IMR-90 (cell line): ENCODE results near the gene SLC16A9. TPM values are rescaled to one million over a fixed set of nuclear protein-coding genes. Genes with fewer than 3 reads are reported as not detected.

Experiments used
- ATAC-seq: fragments of 200-7000 bp; cut with Tn5 transposase; 2 replicates; pipeline ENCODE4 v1.9.1; 2020; ENCODE audit warnings: low read depth, mild to moderate bottlenecking, moderate library complexity
- BruUV-seq: library from RNA; stranded (reverse); fragments of 400-500 nt; replicated peaks from 2 replicates; lab custom pipeline; 2021; lab: Mats Ljungman, UMichigan
- CTCF ChIA-PET: fragments of 300-600 bp; formaldehyde crosslinking; extraction: SDS; loops from one replicate; lab custom pipeline; 2021; ENCODE audit warnings: antibody characterized with exemption; lab: Yijun Ruan, JAX
- POLR2A ChIA-PET: fragments of 300-600 bp; sonication (Branson Sonifier 250); formaldehyde crosslinking; loops from one replicate; lab custom pipeline; 2022; ENCODE audit warnings: antibody characterized with exemption; ENCODE audit not compliant: unreplicated experiment; lab: Charles Lee
- DNase-seq: peaks from one replicate; pipeline ENCODE4 v3.0.0; 2013
- H2AFZ ChIP-seq: replicated peaks from 2 replicates; pipeline ENCODE3; 2013; ENCODE audit warnings: low read length, mild to moderate bottlenecking; ENCODE audit not compliant: poor library complexity
- H2AK5ac ChIP-seq: 2 replicates; pipeline ENCODE4 v1.6.1; 2013; ENCODE audit warnings: low read depth, low read length, inconsistent platforms
- H2AK9ac ChIP-seq: replicated peaks from 2 replicates; pipeline ENCODE3; 2013; ENCODE audit warnings: mild to moderate bottlenecking, low read depth, low read length, moderate library complexity; ENCODE audit not compliant: poor library complexity
- H2BK120ac ChIP-seq: 2 replicates; pipeline ENCODE4 v1.6.1; 2013; ENCODE audit warnings: low read depth, low read length, inconsistent platforms
- H2BK15ac ChIP-seq: 3 replicates; pipeline ENCODE4 v1.6.1; 2013; ENCODE audit warnings: low read depth, low read length, inconsistent platforms
- H2BK20ac ChIP-seq: 2 replicates; pipeline ENCODE4 v1.6.1; 2013; ENCODE audit warnings: low read depth, mild to moderate bottlenecking, inconsistent platforms, low read length, moderate library complexity
- H2BK5ac ChIP-seq: 2 replicates; pipeline ENCODE4 v1.6.1; 2013; ENCODE audit warnings: mild to moderate bottlenecking, low read depth, low read length, inconsistent platforms; ENCODE audit not compliant: poor library complexity, severe bottlenecking
- H3K14ac ChIP-seq: replicated peaks from 2 replicates; pipeline ENCODE4 v1.6.1; 2013; ENCODE audit warnings: low read depth, low read length, inconsistent platforms
- H3K18ac ChIP-seq: 2 replicates; pipeline ENCODE4 v1.6.1; 2013; ENCODE audit warnings: low read depth, low read length, control low read depth
- H3K23ac ChIP-seq: 2 replicates; pipeline ENCODE4 v1.6.1; 2013; ENCODE audit warnings: low read depth, low read length, inconsistent platforms
- H3K27ac ChIP-seq: 2 replicates; pipeline ENCODE4 v1.5.1; 2013; ENCODE audit warnings: mild to moderate bottlenecking, control low read depth, low read length; ENCODE audit not compliant: insufficient read depth
- H3K27me3 ChIP-seq: 2 replicates; pipeline ENCODE4 v1.6.1; 2013; ENCODE audit warnings: low read length; ENCODE audit not compliant: control insufficient read depth, insufficient read depth
- H3K36me3 ChIP-seq: 2 replicates; pipeline ENCODE4 v1.6.1; 2013; ENCODE audit warnings: low read length, mixed read lengths; ENCODE audit not compliant: control insufficient read depth, insufficient read depth
- H3K4ac ChIP-seq: 2 replicates; pipeline ENCODE4 v1.6.1; 2013; ENCODE audit warnings: low read depth, low read length, inconsistent platforms
- H3K4me1 ChIP-seq: 2 replicates; pipeline ENCODE4 v1.6.1; 2013; ENCODE audit warnings: low read length, mixed read lengths; ENCODE audit not compliant: control insufficient read depth, insufficient read depth
- H3K4me2 ChIP-seq: 2 replicates; pipeline ENCODE4 v1.6.1; 2013; ENCODE audit warnings: low read depth, mild to moderate bottlenecking, control low read depth, low read length, moderate library complexity
- H3K4me3 ChIP-seq: 2 replicates; pipeline ENCODE4 v1.5.1; 2013; ENCODE audit warnings: low read depth, mild to moderate bottlenecking, control low read depth, low read length, moderate library complexity; ENCODE audit not compliant: insufficient read depth
- H3K56ac ChIP-seq: 2 replicates; pipeline ENCODE4 v1.6.1; 2013; ENCODE audit warnings: low read length, inconsistent platforms; ENCODE audit not compliant: insufficient read depth; ENCODE audit errors: extremely low read depth
- H3K79me1 ChIP-seq, 2 experiments: 2 replicates each; pipeline ENCODE4 v1.6.1; 2013; ENCODE audit warnings: low read length in 2 of 2, inconsistent platforms in 1 of 2, low read depth in 1 of 2
- H3K9ac ChIP-seq: 2 replicates; pipeline ENCODE4 v1.6.1; 2013; ENCODE audit warnings: low read depth, low read length, control low read depth
- H3K9me1 ChIP-seq: 2 replicates; pipeline ENCODE4 v1.6.1; 2013; ENCODE audit warnings: low read length, inconsistent platforms; ENCODE audit not compliant: insufficient read depth
- H3K9me3 ChIP-seq: 2 replicates; pipeline ENCODE4 v1.6.1; 2013; ENCODE audit warnings: low read length; ENCODE audit not compliant: control insufficient read depth, insufficient read depth
- H4K20me1 ChIP-seq: 2 replicates; pipeline ENCODE4 v1.6.1; 2013; ENCODE audit warnings: low read length, inconsistent platforms; ENCODE audit not compliant: insufficient read depth
- H4K5ac ChIP-seq: 2 replicates; pipeline ENCODE4 v1.6.1; 2013; ENCODE audit warnings: mild to moderate bottlenecking, low read depth, low read length, control low read depth
- H4K8ac ChIP-seq, 2 experiments: 2 replicates each; pipeline ENCODE4 v1.6.1; 2013; ENCODE audit warnings: low read depth in 2 of 2, low read length in 2 of 2, control low read depth in 1 of 2, inconsistent platforms in 1 of 2
- H4K91ac ChIP-seq: 2 replicates; pipeline ENCODE4 v1.6.1; 2013; ENCODE audit warnings: low read depth, low read length, inconsistent platforms; ENCODE audit not compliant: insufficient read depth
- BHLHE40 ChIP-seq: fragments of 150-350 bp; IDR thresholded peaks from 2 replicates; pipeline ENCODE4 v1.6.1; 2016; ENCODE audit warnings: mild to moderate bottlenecking, low read depth, low read length
- MAFK ChIP-seq: IDR thresholded peaks from 2 replicates; pipeline ENCODE4 v1.6.1; 2012; ENCODE audit warnings: low read depth, low read length, improper control_type of control experiment
- MAZ ChIP-seq: IDR thresholded peaks from 2 replicates; pipeline ENCODE4 v1.6.1; 2012; ENCODE audit warnings: low read depth, mild to moderate bottlenecking, low read length, improper control_type of control experiment, moderate library complexity, borderline replicate concordance
- RCOR1 ChIP-seq: IDR thresholded peaks from 2 replicates; pipeline ENCODE4 v1.6.1; 2012; ENCODE audit warnings: mild to moderate bottlenecking, low read length, improper control_type of control experiment; ENCODE audit not compliant: insufficient replicate concordance
- WGBS, 2 experiments: methylation state at CpG; one replicate each; pipeline versions ENCODE4 v1.1.5 to v1.1.7; 2013; ENCODE audit warnings: missing lambda C conversion rate in 2 of 2; ENCODE audit not compliant: insufficient read length in 1 of 2; ENCODE audit errors: extremely low coverage in 2 of 2; 5-methylcytosine and 5-hydroxymethylcytosine counted together
- dilution Hi-C: fragments of 300-500 bp; cut with HindIII; formaldehyde crosslinking; loops from one replicate; pipeline ENCODE4 v1.14.3; 2018; ENCODE audit warnings: low sequenced_read_pairs; ENCODE audit not compliant: unreplicated experiment
- in situ Hi-C: fragments of 300-500 bp; cut with MboI; formaldehyde crosslinking; loops from 3 replicates; pipeline ENCODE4 v1.14.3; 2019; ENCODE audit warnings: low sequenced_read_pairs, inconsistent platforms, mixed read lengths
- intact Hi-C: fragments of 100-400 bp; cut with micrococcal nuclease; formaldehyde crosslinking; loops from 2 replicates; pipeline ENCODE4 v1.10.0; 2022
- polyA plus RNA-seq, 3 experiments: library from polyadenylated mRNA; depleted of rRNA; stranded (reverse); fragments of >200 nt; gene quantifications; 2 replicates each; pipeline ENCODE4 v1.2.3, GENCODE V29; 2012; ENCODE audit warnings: low replicate concordance in 1 of 3
- total RNA-seq: library from RNA; depleted of rRNA; stranded (reverse); fragments of >200 nt; gene quantifications from 2 replicates; pipeline ENCODE4 v1.2.3, GENCODE V29; 2012
- TF ChIP-seq, protein P1 (sequence below): fragments of 150-350 bp; IDR thresholded peaks from 2 replicates; pipeline ENCODE4 v1.6.1; 2016; ENCODE audit warnings: low read depth, mild to moderate bottlenecking, low read length, moderate library complexity, borderline replicate concordance

Gene SLC16A9
- total and polyA plus RNA-seq, 2 of the 4 experiments (the other 2 are of a cell fraction), result 0.18 to 0.26 TPM

DNA sequence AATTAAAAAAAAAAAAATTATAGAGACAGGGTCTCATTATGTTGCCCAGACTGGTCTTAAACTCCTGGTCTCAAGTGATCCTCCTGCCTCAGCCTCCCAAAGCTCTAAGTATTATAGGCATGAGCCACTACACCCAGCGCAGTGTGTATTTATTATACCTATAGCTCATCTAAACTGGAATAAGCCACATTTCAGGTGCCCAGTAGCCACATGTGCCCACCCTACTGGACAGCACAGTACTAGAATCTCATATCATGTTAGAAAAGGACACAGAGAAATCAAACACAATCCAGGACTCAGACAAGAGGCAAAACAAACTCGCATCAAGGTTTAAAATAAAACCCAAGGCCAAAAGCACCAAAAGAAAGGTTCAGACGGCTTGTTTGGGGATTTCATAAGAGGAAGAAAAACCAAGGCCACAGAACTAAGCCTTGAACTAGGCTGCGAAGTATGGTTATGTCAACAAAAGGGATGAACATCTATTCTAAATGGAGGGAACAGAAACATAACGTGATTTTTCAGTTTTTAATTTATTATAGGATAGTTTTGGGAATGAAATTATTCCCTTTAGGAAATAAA lies 32.3 kb downstream of the SLC16A9 start:
- dilution Hi-C loops, result no loop called here
- CTCF ChIA-PET, result no interaction called here
- H2BK120ac ChIP-seq, result no peak overlapping the region

More for the DNA sequence above, 32.3 kb downstream of the SLC16A9 start:
- H4K91ac ChIP-seq, result no peak overlapping the region
- DNase-seq, result no peak
- no peak overlapping the region for H3K23ac ChIP-seq
- no TSS peak for BruUV-seq
- H3K79me1 ChIP-seq, result no peaks in the 10 kb centered on the region
- H3K18ac ChIP-seq, result no peak overlapping the region
- no peaks in the 10 kb centered on the region for H3K9me3 ChIP-seq
- no peak overlapping the region for H3K4me3 ChIP-seq
- no peak overlapping the region for H3K4me2 ChIP-seq
- no peak for ATAC-seq
- POLR2A ChIA-PET, result no interaction called here
- H4K5ac ChIP-seq, result no peak overlapping the region
- no peak overlapping the region for H2AFZ ChIP-seq
- WGBS, 2 experiments, result 100% methylated on average over 1 of the region's 5 CpGs; no CpG with 5 or more reads in 1 of the 2 experiments
- no peaks in the 10 kb centered on the region for H3K9me1 ChIP-seq
- H4K8ac ChIP-seq, result no peak overlapping the region
- no peak overlapping the region for H3K14ac ChIP-seq
- H3K4ac ChIP-seq, result no peak overlapping the region
- no peak overlapping the region for H2AK5ac ChIP-seq
- no peak overlapping the region for H3K9ac ChIP-seq
- in situ Hi-C loops (no loop called here), intact Hi-C loops (no loop called here)
- no peaks in the 10 kb centered on the region for H3K36me3 ChIP-seq
- no peaks in the 10 kb centered on the region for H4K20me1 ChIP-seq
- H3K4me1 ChIP-seq, result no peaks in the 10 kb centered on the region
- no peak overlapping the region for H2AK9ac ChIP-seq
- TF ChIP-seq MAZ (no peak), MAFK (no peak), BHLHE40 (no peak), RCOR1 (no peak)
- TF ChIP-seq, protein P1, sequence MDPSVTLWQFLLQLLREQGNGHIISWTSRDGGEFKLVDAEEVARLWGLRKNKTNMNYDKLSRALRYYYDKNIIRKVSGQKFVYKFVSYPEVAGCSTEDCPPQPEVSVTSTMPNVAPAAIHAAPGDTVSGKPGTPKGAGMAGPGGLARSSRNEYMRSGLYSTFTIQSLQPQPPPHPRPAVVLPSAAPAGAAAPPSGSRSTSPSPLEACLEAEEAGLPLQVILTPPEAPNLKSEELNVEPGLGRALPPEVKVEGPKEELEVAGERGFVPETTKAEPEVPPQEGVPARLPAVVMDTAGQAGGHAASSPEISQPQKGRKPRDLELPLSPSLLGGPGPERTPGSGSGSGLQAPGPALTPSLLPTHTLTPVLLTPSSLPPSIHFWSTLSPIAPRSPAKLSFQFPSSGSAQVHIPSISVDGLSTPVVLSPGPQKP, result no peak
- no peaks in the 10 kb centered on the region for H3K27me3 ChIP-seq
- H2BK20ac ChIP-seq, result no peak overlapping the region
- H2BK15ac ChIP-seq, result no peak overlapping the region
- H2BK5ac ChIP-seq, result no peak overlapping the region
- no peak overlapping the region for H3K56ac ChIP-seq
- no peak overlapping the region for H3K27ac ChIP-seq
